HAP-1 (cell line): ENCODE data around the gene PRKAG2.

ENCODE experiments used
- DNase-seq, 2 experiments: peaks; one replicate each; pipeline ENCODE4 v3.0.0-alpha.2; 2016 to 2020; ENCODE audit warnings: low spot score in 2 of 2
- H3K27me3 ChIP-seq: fragments of 250-450 bp; sonication (Bioruptor Pico); 2 replicates; pipeline ENCODE4 v1.5.1; 2020; ENCODE audit warnings: low read depth, mild to moderate bottlenecking, moderate library complexity
- H3K36me3 ChIP-seq: fragments of 250-450 bp; sonication (Bioruptor Pico); replicated peaks from 2 replicates; pipeline ENCODE4 v1.5.1; 2020; ENCODE audit warnings: mild to moderate bottlenecking
- H3K4me1 ChIP-seq: fragments of 250-450 bp; sonication (Bioruptor Pico); 2 replicates; pipeline ENCODE4 v1.5.1; 2020; ENCODE audit warnings: mild to moderate bottlenecking
- H3K4me3 ChIP-seq: fragments of 250-450 bp; sonication (Bioruptor Pico); 2 replicates; pipeline ENCODE4 v1.5.1; 2020; ENCODE audit warnings: mild to moderate bottlenecking, moderate library complexity
- H3K9me3 ChIP-seq: fragments of 250-450 bp; sonication (Bioruptor Pico); 2 replicates; pipeline ENCODE4 v1.5.1; 2020; ENCODE audit warnings: mild to moderate bottlenecking, moderate library complexity
- in situ Hi-C: fragments of 300-500 bp; cut with MboI; formaldehyde crosslinking; loops from 3 replicates; pipeline ENCODE4 v1.14.3; 2020; ENCODE audit warnings: low sequenced_read_pairs, inconsistent platforms, mixed read lengths

Gene PRKAG2

GRCh38 chr7:151669762-151670161, 207.2 kb downstream of the PRKAG2 start:
- no peak for DNase-seq
- no peaks in the 10 kb centered on the region for H3K27me3 ChIP-seq
- no peak overlapping the region for H3K4me3 ChIP-seq
- no peaks in the 10 kb centered on the region for H3K9me3 ChIP-seq
- in situ Hi-C loops: no loop called here
- no peaks in the 10 kb centered on the region for H3K4me1 ChIP-seq
- no peaks in the 10 kb centered on the region for H3K36me3 ChIP-seq

- H3K27me3 ChIP-seq: no peaks in the 10 kb centered on the region
- H3K36me3 ChIP-seq: no peaks in the 10 kb centered on the region
- no peaks in the 10 kb centered on the region for H3K4me1 ChIP-seq
- in situ Hi-C loops: no loop called here
- no peak for DNase-seq
- no peaks in the 10 kb centered on the region for H3K9me3 ChIP-seq
- H3K4me3 ChIP-seq: no peak overlapping the region
Measured at GRCh38 chr7:151666886-151667285, 210.0 kb downstream of the PRKAG2 start.

- in situ Hi-C loops: no loop called here
- H3K4me1 ChIP-seq: no peaks in the 10 kb centered on the region
- H3K27me3 ChIP-seq: peaks cover 5% of the 10 kb centered on the region; the same call in 1 of the 2 replicates
- no peaks in the 10 kb centered on the region for H3K9me3 ChIP-seq
- H3K36me3 ChIP-seq: no peaks in the 10 kb centered on the region
- no peak overlapping the region for H3K4me3 ChIP-seq
- no peak for DNase-seq
Measured at GRCh38 chr7:151665368-151665767, 211.5 kb downstream of the PRKAG2 start.

GRCh38 chr7:151664268-151664667, 212.6 kb downstream of the PRKAG2 start:
- Histone ChIP-seq H3K4me1 (no peaks in the 10 kb centered on the region), H3K36me3 (no peaks in the 10 kb centered on the region), H3K4me3 (no peak overlapping the region), H3K27me3 (peaks cover 5% of the 10 kb centered on the region; the same call in 1 of the 2 replicates), H3K9me3 (no peaks in the 10 kb centered on the region)
- DNase-seq: no peak
- in situ Hi-C loops: no loop called here

GRCh38 chr7:151663382-151664100, 213.4 kb downstream of the PRKAG2 start:
- no peak for DNase-seq
- in situ Hi-C loops: no loop called here
- Histone ChIP-seq H3K9me3 (no peaks in the 10 kb centered on the region), H3K36me3 (no peaks in the 10 kb centered on the region), H3K4me1 (no peaks in the 10 kb centered on the region), H3K27me3 (peaks cover 5% of the 10 kb centered on the region; the same call in 1 of the 2 replicates), H3K4me3 (no peak overlapping the region)

GRCh38 chr7:151662251-151662826, 214.6 kb downstream of the PRKAG2 start:
- Histone ChIP-seq H3K27me3 (peaks cover 5% of the 10 kb centered on the region; the same call in 1 of the 2 replicates), H3K36me3 (no peaks in the 10 kb centered on the region), H3K9me3 (no peaks in the 10 kb centered on the region), H3K4me3 (no peak overlapping the region), H3K4me1 (no peaks in the 10 kb centered on the region)
- in situ Hi-C loops: no loop called here
- no peak for DNase-seq

GRCh38 chr7:151661587-151661986, 215.3 kb downstream of the PRKAG2 start:
- Histone ChIP-seq H3K4me3 (no peak overlapping the region), H3K27me3 (peaks cover 5% of the 10 kb centered on the region; the same call in 1 of the 2 replicates), H3K36me3 (no peaks in the 10 kb centered on the region), H3K4me1 (no peaks in the 10 kb centered on the region), H3K9me3 (no peaks in the 10 kb centered on the region)
- no peak for DNase-seq
- in situ Hi-C loops: no loop called here

- Histone ChIP-seq H3K4me3 (no peak overlapping the region), H3K36me3 (no peaks in the 10 kb centered on the region), H3K9me3 (no peaks in the 10 kb centered on the region), H3K27me3 (peaks cover 5% of the 10 kb centered on the region; the same call in 1 of the 2 replicates), H3K4me1 (no peaks in the 10 kb centered on the region)
- in situ Hi-C loops: no loop called here
- no peak for DNase-seq
Measured at GRCh38 chr7:151660141-151660540, 216.8 kb downstream of the PRKAG2 start.

- no peaks in the 10 kb centered on the region for H3K36me3 ChIP-seq
- no peak for DNase-seq
- H3K27me3 ChIP-seq: peaks cover 5% of the 10 kb centered on the region; the same call in 1 of the 2 replicates
- in situ Hi-C loops: no loop called here
- H3K4me3 ChIP-seq: no peak overlapping the region
- no peaks in the 10 kb centered on the region for H3K4me1 ChIP-seq
- no peaks in the 10 kb centered on the region for H3K9me3 ChIP-seq
Measured at GRCh38 chr7:151659219-151659618, 217.7 kb downstream of the PRKAG2 start.

GRCh38 chr7:151658778-151659177, 218.1 kb downstream of the PRKAG2 start:
- DNase-seq: no peak
- in situ Hi-C loops: no loop called here
- Histone ChIP-seq H3K27me3 (peaks cover 5% of the 10 kb centered on the region; the same call in 1 of the 2 replicates), H3K9me3 (no peaks in the 10 kb centered on the region), H3K36me3 (no peaks in the 10 kb centered on the region), H3K4me3 (no peak overlapping the region), H3K4me1 (no peaks in the 10 kb centered on the region)

GRCh38 chr7:151657173-151657572, 219.7 kb downstream of the PRKAG2 start:
- in situ Hi-C loops: no loop called here
- Histone ChIP-seq H3K9me3 (no peaks in the 10 kb centered on the region), H3K4me3 (no peak overlapping the region), H3K27me3 (peaks cover 5% of the 10 kb centered on the region; the same call in 1 of the 2 replicates), H3K4me1 (no peaks in the 10 kb centered on the region), H3K36me3 (no peaks in the 10 kb centered on the region)
- DNase-seq: no peak

GRCh38 chr7:151655555-151655954, 221.4 kb downstream of the PRKAG2 start:
- H3K4me3 ChIP-seq: no peak overlapping the region
- no peak for DNase-seq
- H3K36me3 ChIP-seq: no peaks in the 10 kb centered on the region
- no peaks in the 10 kb centered on the region for H3K9me3 ChIP-seq
- in situ Hi-C loops: no loop called here
- H3K27me3 ChIP-seq: 0 out of 2 replicates have a peak, but pooled peaks cover 4% of the 10 kb centered on the region
- no peaks in the 10 kb centered on the region for H3K4me1 ChIP-seq

- H3K4me1 ChIP-seq: no peaks in the 10 kb centered on the region
- no peaks in the 10 kb centered on the region for H3K9me3 ChIP-seq
- DNase-seq: no peak
- no peaks in the 10 kb centered on the region for H3K36me3 ChIP-seq
- no peak overlapping the region for H3K4me3 ChIP-seq
- H3K27me3 ChIP-seq: 0 out of 2 replicates have a peak, but pooled peaks cover 2% of the 10 kb centered on the region
- in situ Hi-C loops: no loop called here
Measured at GRCh38 chr7:151652111-151652510, 224.8 kb downstream of the PRKAG2 start.

GRCh38 chr7:151650161-151650560, 226.8 kb downstream of the PRKAG2 start:
- H3K4me3 ChIP-seq: no peak overlapping the region
- no peaks in the 10 kb centered on the region for H3K9me3 ChIP-seq
- 0 out of 2 replicates have a peak, but pooled peaks cover 2% of the 10 kb centered on the region for H3K27me3 ChIP-seq
- no peaks in the 10 kb centered on the region for H3K4me1 ChIP-seq
- in situ Hi-C loops: no loop called here
- no peak for DNase-seq
- H3K36me3 ChIP-seq: no peaks in the 10 kb centered on the region
